ENCODE measurements around the gene SERPINE3. TPM values are rescaled to one million over a fixed set of nuclear protein-coding genes. Genes with fewer than 3 reads are reported as not detected.
A peak's percentile ranks its signal among the peaks of the same experiment; 100 is the strongest.

The SERPINE3 gene
- total RNA-seq, 1 experiment from 2014 or later = 0.59 TPM

GRCh38 chr13:51346397-51346796 is 6.9 kb downstream of the SERPINE3 start:
- no peak overlapping the region for H3K4me3 Mint-ChIP-seq
- POLR2A ChIA-PET = no interaction called here
- H3K27me3 Mint-ChIP-seq (ENCODE audit: low read depth) = no peaks in the 10 kb centered on the region
- H3K4me1 Mint-ChIP-seq = peaks cover 30% of the 10 kb centered on the region
- ATAC-seq (peak; percentile 16; the same call in 1 of the 2 replicates), DNase-seq (ENCODE audit: low spot score) (no peak)
- H3K9me3 Mint-ChIP-seq = peaks cover 4% of the 10 kb centered on the region; the same call in 1 of the 2 replicates
- H3K36me3 Mint-ChIP-seq = no peaks in the 10 kb centered on the region
- no peak for TF ChIP-seq GRHL2 (CRISPR knock-in tag; IDR thresholded peaks at IDR 0.05; ENCODE audit: insufficient replicate concordance, severe bottlenecking)
- TF ChIP-seq, protein P1, sequence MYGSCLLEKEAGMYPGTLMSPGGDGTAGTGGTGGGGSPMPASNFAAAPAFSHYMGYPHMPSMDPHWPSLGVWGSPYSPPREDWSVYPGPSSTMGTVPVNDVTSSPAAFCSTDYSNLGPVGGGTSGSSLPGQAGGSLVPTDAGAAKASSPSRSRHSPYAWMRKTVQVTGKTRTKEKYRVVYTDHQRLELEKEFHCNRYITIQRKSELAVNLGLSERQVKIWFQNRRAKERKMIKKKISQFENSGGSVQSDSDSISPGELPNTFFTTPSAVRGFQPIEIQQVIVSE (CRISPR knock-in tag; IDR thresholded peaks at IDR 0.05; ENCODE audit: borderline replicate concordance) = no peak
- no peak for TF ChIP-seq TCF7 (CRISPR knock-in tag; IDR thresholded peaks at IDR 0.05; ENCODE audit: low read depth)
- TF ChIP-seq RORB (CRISPR knock-in tag; IDR thresholded peaks at IDR 0.05) = no peak
- no peak for TF ChIP-seq MLX (CRISPR knock-in tag; IDR thresholded peaks at IDR 0.05)
- TF ChIP-seq ATF1 (CRISPR knock-in tag; IDR thresholded peaks at IDR 0.05) = no peak
- TF ChIP-seq, protein P2, sequence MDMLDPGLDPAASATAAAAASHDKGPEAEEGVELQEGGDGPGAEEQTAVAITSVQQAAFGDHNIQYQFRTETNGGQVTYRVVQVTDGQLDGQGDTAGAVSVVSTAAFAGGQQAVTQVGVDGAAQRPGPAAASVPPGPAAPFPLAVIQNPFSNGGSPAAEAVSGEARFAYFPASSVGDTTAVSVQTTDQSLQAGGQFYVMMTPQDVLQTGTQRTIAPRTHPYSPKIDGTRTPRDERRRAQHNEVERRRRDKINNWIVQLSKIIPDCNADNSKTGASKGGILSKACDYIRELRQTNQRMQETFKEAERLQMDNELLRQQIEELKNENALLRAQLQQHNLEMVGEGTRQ (CRISPR knock-in tag; IDR thresholded peaks at IDR 0.05) = no peak
- no peak overlapping the region for H3K27ac Mint-ChIP-seq
- CTCF ChIA-PET = interaction anchor here (0.7 to 2.0 kb wide), 2 partner anchors 17 to 60 kb away, joined by 3 to 13 read pairs; no protein-coding TSS in a partner anchor

GRCh38 chr13:51347099-51347498 is 7.6 kb downstream of the SERPINE3 start:
- no peak for DNase-seq (ENCODE audit: low spot score)
- H3K36me3 Mint-ChIP-seq = no peaks in the 10 kb centered on the region
- ChIA-PET CTCF (interaction anchor here (0.7 to 2.0 kb wide), 4 partner anchors 12 to 222 kb away, joined by 3 to 13 read pairs (median 3); no protein-coding TSS in a partner anchor), POLR2A (no interaction called here)
- no peak for TF ChIP-seq ZNF121 (CRISPR knock-in tag; IDR thresholded peaks at IDR 0.05)
- TF ChIP-seq ZNF423 (CRISPR knock-in tag; IDR thresholded peaks at IDR 0.05) = no peak
- no peak for TF ChIP-seq ZNF317 (CRISPR knock-in tag; IDR thresholded peaks at IDR 0.05; ENCODE audit: borderline replicate concordance, low read depth)
- TF ChIP-seq TEAD1 (CRISPR knock-in tag; IDR thresholded peaks at IDR 0.05) = no peak
- TF ChIP-seq MXD4 (CRISPR knock-in tag; IDR thresholded peaks at IDR 0.05; ENCODE audit: borderline replicate concordance) = no peak
- no peak for TF ChIP-seq TCF7 (CRISPR knock-in tag; IDR thresholded peaks at IDR 0.05; ENCODE audit: low read depth)
- no peak overlapping the region for H3K4me3 Mint-ChIP-seq
- peaks cover 29% of the 10 kb centered on the region for H3K4me1 Mint-ChIP-seq
- 0 out of 2 replicates have a peak overlapping the region, but pooled peaks have one; percentile 39 for H3K27ac Mint-ChIP-seq
- ATAC-seq = peak; percentile 77
- H3K27me3 Mint-ChIP-seq (ENCODE audit: low read depth) = no peaks in the 10 kb centered on the region
- peaks cover 4% of the 10 kb centered on the region; the same call in 1 of the 2 replicates for H3K9me3 Mint-ChIP-seq

- Mint-ChIP-seq H3K9me3 (peaks cover 4% of the 10 kb centered on the region; the same call in 1 of the 2 replicates), H3K27me3 (ENCODE audit: low read depth) (no peaks in the 10 kb centered on the region), H3K4me3 (no peak overlapping the region), H3K27ac (no peak overlapping the region), H3K36me3 (no peaks in the 10 kb centered on the region), H3K4me1 (peaks cover 33% of the 10 kb centered on the region)
- no peak for DNase-seq (ENCODE audit: low spot score)
- POLR2A ChIA-PET = no interaction called here
- CTCF ChIA-PET = no interaction called here
- no peak for ATAC-seq
- TF ChIP-seq ARID4B (CRISPR knock-in tag; IDR thresholded peaks at IDR 0.05; ENCODE audit: borderline replicate concordance) = no peak
- TF ChIP-seq ZNF317 (CRISPR knock-in tag; IDR thresholded peaks at IDR 0.05; ENCODE audit: borderline replicate concordance, low read depth) = no peak
- TF ChIP-seq ESRRA (CRISPR knock-in tag; IDR thresholded peaks at IDR 0.05; ENCODE audit: borderline replicate concordance) = no peak
- no peak for TF ChIP-seq ZNF416 (CRISPR knock-in tag; IDR thresholded peaks at IDR 0.05)
- no peak for TF ChIP-seq ZNF138 (CRISPR knock-in tag; conservative IDR thresholded peaks at IDR 0.05)
- TF ChIP-seq TP53 (CRISPR knock-in tag; IDR thresholded peaks at IDR 0.05) = no peak
- TF ChIP-seq, protein P3, sequence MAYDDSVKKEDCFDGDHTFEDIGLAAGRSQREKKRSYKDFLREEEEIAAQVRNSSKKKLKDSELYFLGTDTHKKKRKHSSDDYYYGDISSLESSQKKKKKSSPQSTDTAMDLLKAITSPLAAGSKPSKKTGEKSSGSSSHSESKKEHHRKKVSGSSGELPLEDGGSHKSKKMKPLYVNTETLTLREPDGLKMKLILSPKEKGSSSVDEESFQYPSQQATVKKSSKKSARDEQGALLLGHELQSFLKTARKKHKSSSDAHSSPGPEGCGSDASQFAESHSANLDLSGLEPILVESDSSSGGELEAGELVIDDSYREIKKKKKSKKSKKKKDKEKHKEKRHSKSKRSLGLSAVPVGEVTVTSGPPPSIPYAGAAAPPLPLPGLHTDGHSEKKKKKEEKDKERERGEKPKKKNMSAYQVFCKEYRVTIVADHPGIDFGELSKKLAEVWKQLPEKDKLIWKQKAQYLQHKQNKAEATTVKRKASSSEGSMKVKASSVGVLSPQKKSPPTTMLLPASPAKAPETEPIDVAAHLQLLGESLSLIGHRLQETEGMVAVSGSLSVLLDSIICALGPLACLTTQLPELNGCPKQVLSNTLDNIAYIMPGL (CRISPR knock-in tag; IDR thresholded peaks at IDR 0.05) = no peak
- TF ChIP-seq, protein P4, sequence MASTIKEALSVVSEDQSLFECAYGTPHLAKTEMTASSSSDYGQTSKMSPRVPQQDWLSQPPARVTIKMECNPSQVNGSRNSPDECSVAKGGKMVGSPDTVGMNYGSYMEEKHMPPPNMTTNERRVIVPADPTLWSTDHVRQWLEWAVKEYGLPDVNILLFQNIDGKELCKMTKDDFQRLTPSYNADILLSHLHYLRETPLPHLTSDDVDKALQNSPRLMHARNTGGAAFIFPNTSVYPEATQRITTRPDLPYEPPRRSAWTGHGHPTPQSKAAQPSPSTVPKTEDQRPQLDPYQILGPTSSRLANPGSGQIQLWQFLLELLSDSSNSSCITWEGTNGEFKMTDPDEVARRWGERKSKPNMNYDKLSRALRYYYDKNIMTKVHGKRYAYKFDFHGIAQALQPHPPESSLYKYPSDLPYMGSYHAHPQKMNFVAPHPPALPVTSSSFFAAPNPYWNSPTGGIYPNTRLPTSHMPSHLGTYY (CRISPR knock-in tag; IDR thresholded peaks at IDR 0.05) = no peak
- no peak for TF ChIP-seq ATF1 (CRISPR knock-in tag; IDR thresholded peaks at IDR 0.05)
Observed at GRCh38 chr13:51348069-51348967, 8.8 kb downstream of the SERPINE3 start.

All from WTC11 (cell line).